T-helper 22 cell (primary cell): ENCODE data around the gene RBAK.
"Not testable (repeated sequence)": the region's sequence is repeated elsewhere in the genome, so short reads cannot be mapped to it uniquely, and the experiment has no call there.

Experiments used
- DNase-seq: peaks from one replicate; pipeline ENCODE4 v3.0.0-alpha.2; 2020; ENCODE audit warnings: low read depth

The RBAK gene

DNA sequence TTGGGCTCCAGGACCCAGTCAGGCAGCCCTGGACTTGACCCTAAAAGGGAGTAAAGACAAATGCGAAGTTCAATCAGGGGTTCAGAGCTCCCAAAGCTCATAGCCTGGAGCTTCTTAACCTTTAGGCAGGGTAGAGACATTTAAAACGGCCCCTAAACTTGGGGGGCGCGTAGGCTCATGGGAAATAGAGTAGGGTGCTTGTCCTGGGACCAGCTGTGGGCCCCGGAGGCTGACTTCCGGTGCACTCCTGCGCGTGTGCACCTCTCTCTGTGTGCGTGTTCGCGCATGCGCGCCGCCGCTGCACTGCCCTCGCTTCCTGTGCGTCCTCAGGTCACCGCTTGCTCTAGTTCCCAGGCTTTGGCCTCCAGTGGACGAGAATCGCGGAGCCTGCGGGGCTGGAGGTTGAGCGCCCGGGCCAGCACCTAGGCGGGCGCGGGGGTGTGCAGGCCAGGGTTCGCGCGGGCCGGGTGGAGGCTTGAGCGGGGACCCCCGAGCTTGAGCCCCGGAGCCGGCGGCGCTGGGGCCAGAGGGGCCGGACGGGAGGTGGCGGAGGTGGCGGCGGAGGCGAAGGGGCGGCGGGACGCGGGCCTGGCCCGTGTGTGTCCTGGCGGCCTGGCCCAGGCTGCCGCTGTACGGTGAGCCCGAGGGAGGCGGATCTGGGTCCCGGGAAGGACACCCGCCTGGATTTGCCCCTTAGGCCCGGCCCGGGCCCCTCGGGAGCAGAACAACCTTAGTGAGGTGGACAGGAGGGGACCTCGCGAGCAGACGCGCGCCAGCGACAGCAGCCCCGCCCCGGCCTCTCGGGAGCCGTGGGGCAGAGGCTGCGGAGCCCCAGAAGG, at the start of gene RBAK:
TSS of gene RBAK (plus strand) at position 303 of the 839 bp plus-strand sequence. CDS start 2,217 bp downstream, outside the sequence.
- peak; percentile 76 for DNase-seq

DNA sequence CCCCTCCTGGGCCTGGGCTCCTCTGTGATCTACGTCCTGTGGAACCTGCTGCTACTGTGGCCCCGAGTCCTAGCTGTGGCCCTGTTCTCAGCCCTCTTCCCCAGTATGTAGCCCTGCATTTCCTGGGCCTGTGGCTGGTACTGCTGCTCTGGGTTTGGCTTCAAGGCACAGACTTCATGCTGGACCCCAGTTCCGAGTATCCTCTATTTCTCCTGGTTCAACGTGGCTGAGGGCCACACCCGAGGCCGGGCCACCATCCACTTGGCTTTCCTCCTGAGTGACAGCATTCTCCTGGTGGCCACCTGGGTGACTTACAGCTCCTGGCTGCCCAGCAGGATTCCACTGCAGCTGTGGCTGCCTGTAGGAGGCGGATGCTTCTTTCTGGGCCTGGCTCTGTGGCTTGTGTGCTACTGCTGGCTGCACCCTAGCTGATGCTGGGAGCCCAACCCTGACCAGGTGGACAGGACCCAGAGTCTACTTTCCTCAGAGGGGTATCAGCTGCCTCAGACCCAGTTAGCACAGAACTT, 48.9 kb upstream of the RBAK start:
- DNase-seq = no peak

DNA sequence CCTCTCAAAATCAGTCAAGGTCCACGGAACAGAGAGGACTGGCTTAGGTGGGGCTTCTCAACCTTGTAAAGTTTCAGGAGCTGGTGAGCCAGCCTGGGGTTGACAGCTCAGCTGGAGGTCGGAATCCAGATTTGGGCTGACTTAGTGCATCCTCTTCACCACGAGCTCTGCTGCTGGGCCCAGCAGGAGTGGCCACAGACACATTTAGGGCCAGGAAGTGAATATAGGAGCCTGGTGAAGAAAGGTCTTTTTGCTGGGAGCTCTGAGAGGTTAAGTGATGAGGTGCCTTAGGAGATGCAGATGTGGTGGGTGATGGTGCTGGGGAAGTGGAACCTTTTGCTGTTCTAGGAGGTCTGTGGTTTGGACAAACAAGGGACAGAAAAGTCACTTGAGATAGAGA, 47.4 kb upstream of the RBAK start:
- no peak for DNase-seq

DNA sequence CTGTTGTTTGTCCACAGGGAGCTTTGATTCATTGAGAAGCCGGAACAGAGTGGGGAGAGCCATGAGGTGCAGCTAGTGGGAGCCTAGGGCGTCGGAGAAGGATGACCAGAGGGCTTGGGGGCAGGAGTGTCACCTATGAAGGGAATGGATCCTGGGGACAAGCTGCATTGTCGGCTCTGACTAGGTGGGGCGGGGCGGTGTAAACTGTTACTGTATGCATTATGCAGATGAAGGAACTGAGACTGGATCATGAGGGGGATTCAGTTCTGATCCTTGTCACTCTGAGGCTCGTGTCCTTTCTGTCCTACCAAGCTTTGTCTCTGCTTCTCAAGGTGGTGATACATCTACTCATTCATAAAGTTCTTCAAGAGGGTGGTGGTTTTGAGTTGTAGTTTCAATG, 46.8 kb upstream of the RBAK start:
- DNase-seq = no peak

DNA sequence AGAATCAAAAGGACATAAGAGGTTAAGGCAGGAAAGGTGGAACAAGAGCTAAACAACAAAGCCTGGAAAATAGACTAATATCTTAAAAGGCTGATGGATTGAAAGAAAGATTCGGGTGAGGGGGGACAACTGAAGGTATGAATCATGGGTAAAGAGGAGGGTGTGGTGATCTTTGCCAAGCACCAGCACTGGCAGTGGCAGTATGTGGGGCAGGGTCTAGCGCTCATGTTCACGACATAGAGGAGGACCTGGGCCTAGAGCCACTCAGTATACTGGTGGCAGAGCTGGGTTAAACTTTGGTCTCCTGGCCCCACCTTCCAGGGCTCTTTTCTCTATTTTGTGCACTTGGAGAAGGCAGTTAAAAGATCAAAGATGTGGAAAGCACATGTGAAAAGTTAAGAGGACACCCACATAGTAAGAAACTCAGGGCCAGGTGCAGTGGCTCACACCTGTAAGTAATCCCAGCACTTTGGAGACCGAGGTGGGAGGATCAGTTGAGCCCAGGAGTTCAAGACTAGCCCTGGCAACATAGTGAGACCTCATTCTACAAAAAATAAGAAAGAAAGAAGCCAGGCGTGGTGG, 46.2 kb upstream of the RBAK start:
- no peak for DNase-seq

DNA sequence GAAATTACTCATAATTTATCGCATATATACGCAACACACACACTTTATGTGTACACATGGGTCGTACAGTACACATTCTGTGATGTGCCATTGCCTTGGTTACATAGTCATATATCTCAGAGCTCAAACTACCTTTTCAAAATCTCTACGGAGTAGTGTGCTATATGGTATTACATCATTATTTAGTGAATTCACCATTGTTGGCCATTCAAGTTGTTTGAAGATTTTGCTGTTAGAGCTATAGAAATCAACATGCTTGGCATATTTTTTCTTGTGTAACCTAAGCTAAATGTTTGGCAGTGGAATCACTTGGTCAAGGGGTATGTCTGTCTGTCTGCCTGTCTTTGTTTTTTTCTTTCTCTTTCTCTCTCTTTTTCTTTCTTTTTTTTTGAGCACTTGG, 44.7 kb upstream of the RBAK start:
- no peak for DNase-seq

DNA sequence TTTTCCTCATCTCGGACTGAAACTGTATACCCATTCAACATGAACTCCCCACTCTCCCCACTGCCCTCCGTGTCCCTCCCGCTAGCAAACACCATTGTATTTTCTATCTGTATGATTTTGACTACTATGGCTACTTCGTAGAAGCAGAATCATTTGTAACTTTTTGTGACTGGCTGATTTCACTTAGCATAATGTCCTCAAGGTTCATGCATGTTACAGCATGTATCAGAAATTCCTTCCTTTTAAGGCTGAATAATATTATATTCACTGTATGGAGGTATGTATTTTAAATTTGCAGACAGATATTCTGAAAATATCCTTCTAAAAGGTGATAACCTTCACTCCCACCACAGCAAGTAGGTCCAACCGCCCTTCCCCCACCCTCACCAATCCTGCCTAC, 43.7 kb upstream of the RBAK start:
- no peak for DNase-seq

DNA sequence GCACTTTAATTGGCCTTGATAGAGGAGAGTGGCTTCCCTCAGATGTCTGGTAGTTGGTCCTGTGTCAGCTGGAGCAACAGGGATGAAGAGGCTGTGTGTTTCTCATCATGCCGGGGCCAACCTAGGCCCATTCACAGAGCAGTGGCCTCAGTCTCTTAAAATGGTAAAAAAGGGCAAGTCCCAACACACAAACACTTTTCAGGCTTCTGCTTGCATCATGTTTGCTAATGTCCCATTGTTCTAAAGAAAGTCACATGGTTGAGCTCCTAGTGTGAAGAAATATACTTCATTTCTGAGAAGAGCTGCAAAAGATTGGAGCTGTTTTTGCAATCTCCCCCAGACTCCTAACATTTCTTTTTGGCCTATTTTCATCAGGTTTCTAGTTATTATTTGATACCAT, 40.6 kb upstream of the RBAK start:
- DNase-seq = no peak

DNA sequence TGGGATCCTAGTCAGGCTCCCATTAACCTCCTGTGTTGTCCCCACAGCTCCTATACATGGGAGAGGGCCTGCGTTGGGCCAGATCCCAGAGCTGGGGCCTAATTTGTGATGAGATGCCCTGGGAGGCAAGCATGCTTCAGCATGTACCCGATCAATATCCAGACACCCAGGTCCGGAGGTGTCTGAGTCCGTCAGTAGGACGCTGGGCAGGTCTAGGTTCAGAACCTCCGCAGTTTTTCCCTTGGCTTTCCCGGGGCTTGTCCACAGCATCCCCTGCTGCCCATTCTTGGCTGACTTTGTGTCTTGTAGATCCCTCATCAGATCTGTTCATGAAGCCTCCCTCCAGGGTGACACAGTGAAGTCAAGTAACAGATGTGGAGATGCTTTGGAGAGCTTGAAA, 32.7 kb upstream of the RBAK start:
- DNase-seq = no peak

DNA sequence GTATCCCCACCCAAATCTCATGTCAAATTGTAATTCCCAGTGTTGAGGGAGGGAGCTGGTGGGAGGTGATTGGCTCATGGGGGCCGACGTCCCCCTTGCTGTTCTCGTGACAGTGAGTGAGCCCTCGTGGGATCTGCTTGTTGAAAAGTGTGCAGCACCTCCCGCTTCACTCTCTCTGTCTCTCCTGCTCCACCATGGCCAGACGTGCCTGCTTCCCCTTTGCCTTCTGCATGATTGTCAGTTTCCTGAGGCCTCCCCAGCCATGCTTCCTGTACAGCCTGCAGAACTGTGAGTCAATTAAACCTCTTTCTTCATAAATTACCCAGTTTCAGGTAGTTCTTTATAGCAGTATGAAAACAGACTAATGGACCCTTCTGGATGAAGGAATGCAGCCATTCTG, 29.7 kb upstream of the RBAK start:
- not testable (repeated sequence) for DNase-seq

DNA sequence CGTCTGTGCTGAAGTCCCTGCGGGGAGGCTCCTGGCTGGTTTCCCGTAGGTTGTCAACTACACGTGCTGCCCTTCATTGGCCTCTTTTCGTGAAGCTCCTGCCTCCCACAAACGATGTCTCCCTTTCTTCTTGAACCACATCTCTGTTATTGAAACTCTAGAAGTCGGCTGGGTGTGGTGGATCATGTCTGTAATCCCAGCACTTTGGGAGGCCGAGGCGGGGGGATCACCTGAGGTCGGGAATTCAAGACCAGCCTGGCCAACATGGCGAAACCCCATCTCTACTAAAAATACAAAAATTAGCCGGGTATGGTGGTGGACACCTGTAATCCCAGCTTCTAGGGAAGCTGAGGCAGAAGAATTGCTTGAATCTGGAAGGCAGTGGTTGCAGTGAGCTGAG, 28.0 kb upstream of the RBAK start:
- DNase-seq = not testable (repeated sequence)

DNA sequence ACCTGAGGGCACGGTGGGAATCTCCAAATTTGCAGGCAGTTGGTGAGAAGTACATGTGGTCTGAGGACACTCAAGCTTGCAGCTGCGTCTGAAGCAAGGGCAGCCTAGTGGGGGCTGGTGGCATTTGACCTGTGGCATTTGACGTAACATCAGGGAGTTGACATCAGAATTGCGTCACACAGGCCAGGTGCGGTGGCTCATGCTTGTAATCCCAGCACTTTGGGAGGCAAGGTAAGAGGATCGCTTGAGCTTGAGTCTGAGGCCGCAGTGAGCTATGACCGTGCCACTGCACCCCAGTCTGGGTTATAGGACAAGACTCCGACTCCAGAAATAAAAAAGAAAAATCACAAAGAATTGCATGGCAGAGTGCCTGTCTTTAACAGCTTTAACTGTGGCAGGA, 25.6 kb upstream of the RBAK start:
- DNase-seq = no peak

DNA sequence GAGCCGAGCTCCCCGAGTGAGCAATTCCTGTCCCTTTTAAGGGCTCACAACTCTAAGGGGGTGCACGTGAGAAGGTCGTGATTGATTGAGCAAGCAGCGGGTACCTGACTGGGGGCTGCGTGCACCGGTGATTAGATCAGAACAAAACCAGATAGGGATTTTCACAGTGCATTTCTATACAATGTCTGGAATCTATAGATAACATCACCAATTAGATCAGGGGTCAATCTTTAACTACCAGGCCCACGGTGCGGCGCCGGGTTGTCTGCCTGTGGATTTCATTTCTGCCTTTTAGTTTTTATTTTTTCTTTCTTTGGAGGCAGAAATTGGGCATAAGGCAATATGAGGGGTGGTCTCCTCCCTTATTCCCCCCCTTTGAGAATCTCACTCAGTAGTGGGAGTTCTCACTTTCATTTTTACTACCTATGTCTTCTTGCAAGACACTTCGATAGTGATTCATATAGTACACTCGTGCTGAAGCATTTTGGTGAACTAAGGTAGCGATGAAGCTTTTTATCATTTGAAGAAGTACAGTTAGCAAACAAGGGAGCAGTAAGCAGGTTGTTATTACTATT, 24.6 kb upstream of the RBAK start:
- not testable (repeated sequence) for DNase-seq

DNA sequence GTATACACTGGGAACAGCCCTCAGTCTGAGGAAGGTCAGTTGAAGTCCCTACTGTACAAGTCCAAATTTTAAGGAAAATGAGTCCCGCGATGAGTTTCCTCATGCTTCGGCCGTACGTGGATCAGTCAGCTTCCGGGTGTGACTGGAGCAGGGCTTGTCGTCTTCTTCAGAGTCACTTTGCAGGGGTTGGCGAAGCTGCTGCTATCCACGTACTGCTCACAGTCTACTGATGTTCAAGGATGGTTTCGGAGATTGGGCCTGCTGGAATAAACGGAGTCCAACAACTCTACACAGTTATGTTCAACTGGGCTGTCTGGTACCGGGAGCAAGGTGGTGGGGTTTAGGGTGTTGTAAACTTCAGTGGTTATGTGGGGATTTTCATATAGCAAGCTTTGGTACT, 22.0 kb upstream of the RBAK start:
- not testable (repeated sequence) for DNase-seq

DNA sequence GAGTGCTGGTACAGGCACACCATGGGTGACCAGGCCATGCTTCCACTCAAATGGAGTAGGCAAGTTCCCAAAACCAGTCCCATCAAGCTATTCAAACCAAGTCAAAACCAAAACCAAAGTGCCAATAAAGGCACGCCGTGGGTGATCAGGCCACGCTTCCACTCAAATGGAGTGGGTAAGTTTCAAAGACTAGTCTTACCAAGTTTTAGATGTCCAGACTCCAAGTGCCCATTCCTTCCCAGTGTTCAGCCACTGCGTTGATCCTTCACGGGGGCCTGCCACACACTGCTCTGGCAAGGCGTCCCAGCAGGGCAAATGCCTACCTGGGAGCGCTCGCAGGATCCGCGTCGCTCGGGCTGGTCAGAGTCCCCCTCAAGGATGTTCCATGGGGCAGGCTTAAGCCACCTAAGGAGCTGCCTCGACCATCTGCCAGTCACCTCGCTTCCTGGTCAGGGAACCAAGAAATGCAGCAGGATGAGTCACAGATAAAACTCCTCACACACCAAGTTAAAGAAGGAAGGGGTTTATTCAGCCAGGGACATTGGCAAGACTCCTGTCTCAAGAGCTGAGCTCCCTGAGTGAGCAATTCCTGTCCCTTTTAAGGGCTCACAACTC, 17.8 kb upstream of the RBAK start:
- DNase-seq = not testable (repeated sequence)

DNA sequence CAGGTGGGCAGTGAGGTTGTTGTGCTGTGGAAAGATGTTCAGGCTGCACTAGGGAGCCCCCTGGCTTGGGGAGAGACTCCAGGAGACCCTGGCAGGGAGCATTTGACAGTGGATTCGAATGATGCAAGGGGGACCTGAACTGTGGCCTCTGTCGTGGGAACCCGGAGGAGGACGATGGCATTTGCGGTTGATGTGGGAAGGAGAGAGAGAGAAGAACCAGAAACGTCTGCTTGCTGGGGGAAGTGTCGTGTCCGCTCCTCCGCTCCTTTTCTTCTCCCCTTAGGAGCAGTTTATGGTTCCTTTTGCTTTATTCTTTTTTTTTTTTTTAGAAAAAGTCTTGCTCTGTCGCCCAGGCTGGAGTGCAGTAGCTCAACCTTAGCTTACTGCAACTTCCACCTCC, 12.5 kb upstream of the RBAK start:
- not testable (repeated sequence) for DNase-seq

DNA sequence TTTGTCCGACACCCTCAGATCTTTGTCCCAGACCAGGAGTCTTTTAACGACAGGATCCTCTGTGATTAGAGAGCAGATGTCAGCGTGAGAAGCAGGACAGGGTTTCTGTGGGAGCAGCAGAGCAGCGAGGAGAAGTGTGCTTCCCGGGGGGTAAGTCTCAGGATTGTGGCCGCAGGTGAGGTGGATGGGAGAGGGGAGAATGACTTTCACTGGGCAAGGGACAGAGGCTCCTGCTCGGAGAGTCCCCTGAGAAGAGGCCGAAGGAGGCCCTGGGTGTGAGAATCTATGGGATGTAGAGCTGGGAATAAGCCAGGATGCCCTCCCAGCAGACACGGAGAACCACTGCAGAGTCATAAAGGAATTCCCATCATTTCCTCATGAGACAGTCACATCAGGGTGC, 10.4 kb upstream of the RBAK start:
- DNase-seq = no peak

DNA sequence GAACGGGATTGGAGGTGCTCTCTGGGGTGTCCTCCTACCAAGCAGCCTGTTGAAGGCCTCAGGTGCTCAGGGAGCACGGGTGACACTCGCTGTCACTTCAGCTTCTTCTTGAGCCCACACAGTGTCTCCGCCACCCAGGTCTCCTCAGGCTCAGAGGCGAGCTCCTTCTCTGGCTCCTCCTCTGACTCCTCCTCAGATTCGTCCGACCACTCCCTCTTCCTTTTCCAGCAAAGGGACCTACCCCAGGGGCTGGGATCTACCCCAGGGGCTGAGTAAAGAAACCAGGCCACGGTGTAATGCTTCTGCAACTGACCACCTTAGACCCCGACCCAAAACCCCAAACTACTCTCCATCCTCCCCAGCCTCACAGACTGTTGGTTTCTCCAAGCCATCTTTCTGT, 9.2 kb upstream of the RBAK start:
- DNase-seq = no peak

DNA sequence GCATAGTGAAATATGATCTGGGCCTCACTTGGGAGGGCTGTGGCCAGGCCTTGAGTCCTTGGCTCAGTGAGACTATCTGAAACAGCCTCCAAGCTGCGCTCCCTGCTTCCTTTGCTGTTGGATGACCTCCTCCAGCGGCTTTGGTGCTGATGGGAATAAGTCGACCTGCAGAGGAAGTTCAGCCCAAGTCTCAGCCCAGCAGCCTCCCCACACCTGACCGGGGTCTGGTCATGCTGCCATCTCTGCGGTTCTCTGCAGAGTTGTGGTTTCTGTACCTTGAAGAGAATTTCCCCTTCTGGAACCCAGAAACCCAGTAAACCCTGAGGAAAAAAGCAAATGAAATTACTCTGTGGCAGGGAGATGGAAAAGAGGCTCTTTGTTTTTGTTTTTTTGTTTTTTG, 4.6 kb upstream of the RBAK start:
- no peak for DNase-seq

DNA sequence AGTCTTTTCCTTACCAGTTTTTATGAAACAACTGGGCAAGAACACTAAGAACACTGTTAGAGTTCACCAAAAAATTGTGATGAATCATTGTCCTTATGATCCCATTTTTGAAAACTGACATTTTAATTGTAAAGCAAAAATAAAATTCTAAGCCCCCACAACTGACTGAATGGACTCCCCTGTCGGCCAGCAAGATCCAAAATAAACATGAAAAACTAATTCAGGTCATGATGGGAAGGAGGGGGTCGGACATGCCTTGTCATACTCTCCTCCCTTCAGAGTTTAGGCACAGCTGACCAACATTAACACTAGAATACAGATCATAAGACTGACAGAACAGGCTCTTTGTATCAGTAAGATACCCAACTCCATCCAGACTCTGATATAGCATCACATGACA, 2.0 kb upstream of the RBAK start:
- no peak for DNase-seq

DNA sequence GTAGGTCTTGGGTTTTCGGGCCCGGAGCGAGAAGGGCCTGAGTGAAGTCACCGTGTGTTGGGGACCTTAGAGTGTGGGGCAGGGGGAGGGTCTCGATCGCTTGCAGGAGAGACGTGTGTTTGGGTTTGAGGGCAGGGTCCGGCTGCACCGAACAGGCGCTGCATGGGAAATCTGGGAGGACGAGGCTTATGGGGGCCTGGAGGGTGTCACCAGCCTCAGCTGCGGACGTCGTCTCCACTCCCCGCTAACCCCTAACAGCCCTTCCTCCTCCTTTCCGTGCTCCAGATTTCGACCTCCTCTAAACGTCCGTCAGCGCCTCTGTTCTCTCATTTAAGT, 705 bp downstream of the RBAK start:
- not testable (repeated sequence) for DNase-seq

DNA sequence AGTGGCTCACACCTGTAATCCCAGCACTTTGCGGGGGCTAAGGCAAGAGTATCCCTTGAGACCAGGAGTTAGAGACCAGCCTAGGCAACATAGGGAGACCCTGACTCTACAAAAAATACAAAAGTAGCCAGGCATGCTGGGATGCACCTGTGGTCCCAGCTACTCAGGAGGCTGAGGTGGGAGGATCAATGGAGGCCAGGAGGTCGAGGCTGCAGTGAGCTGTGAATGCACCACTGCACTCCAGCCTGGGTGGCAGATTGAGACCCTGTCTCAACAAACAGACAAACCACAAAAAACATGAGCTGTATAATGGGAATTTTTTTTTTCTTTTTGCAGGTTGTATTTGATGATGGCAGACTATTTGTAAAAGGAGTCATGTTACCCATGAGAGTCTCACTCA, 1.5 kb downstream of the RBAK start:
- not testable (repeated sequence) for DNase-seq

DNA sequence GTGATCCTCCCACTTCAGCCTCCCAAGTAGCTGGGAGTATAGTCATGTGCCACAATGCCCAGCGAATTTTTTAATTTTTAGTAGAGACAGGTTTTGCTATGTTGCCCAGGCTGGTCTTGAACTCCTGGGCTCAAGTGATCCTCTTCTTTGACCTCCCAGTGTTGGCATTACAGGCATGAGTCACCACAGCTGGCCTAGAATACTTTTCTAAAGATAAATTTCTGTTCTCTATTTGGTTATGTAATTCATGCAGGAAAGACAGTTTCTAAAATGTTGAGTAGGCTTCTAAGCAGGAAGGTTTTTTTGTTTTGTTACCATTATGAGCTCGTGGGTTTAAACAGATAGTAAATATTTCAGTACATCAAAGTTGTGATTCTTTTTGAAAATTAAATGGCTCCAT, 5.0 kb downstream of the RBAK start:
- no peak for DNase-seq
